AG04450 (cell line): ENCODE data around the gene KCNIP2. TPM values are rescaled to one million over a fixed set of nuclear protein-coding genes. Genes with fewer than 3 reads are reported as not detected.

Experiments used
- CTCF ChIA-PET: fragments of 300-600, 350-600 bp; formaldehyde crosslinking; extraction: SDS; loops from one replicate; lab custom pipeline; 2022; ENCODE audit warnings: antibody characterized with exemption, inconsistent platforms; lab: Charles Lee
- POLR2A ChIA-PET: fragments of 350-600 bp; formaldehyde crosslinking; extraction: SDS; loops from one replicate; lab custom pipeline; 2021; ENCODE audit warnings: antibody characterized with exemption, inconsistent platforms; lab: Yijun Ruan, JAX
- DNase-seq: peaks from one replicate; pipeline ENCODE4 v3.0.0-alpha.2; 2011; ENCODE audit warnings: low read depth, low spot score
- H3K27ac ChIP-seq: one replicate; pipeline ENCODE4 v1.5.1; 2012; ENCODE audit warnings: low read depth, low read length, control low read depth
- H3K27me3 ChIP-seq: one replicate; pipeline ENCODE4 v1.6.0; 2012; ENCODE audit warnings: low read length; ENCODE audit not compliant: control insufficient read depth, insufficient read depth
- H3K4me3 ChIP-seq: 2 replicates; pipeline ENCODE4 v1.5.1; 2011; ENCODE audit warnings: mild to moderate bottlenecking, low read depth, low read length, control low read depth
- H3K9me3 ChIP-seq: 2 replicates; pipeline ENCODE4 v1.5.1; 2012; ENCODE audit warnings: low read length; ENCODE audit not compliant: control insufficient read depth, insufficient read depth
- polyA plus RNA-seq: library from polyadenylated mRNA; depleted of rRNA; stranded (reverse); fragments of >200 nt; gene quantifications from 2 replicates; pipeline ENCODE4 v1.2.3, GENCODE V29; 2011
- TF ChIP-seq, protein P1 (sequence below): IDR thresholded peaks from 2 replicates; pipeline ENCODE4 v1.5.1; 2011; ENCODE audit warnings: low read depth, low read length, control low read depth, inconsistent platforms

KCNIP2 gene
- polyA plus RNA-seq, 1 experiment = 0.40 TPM

DNA sequence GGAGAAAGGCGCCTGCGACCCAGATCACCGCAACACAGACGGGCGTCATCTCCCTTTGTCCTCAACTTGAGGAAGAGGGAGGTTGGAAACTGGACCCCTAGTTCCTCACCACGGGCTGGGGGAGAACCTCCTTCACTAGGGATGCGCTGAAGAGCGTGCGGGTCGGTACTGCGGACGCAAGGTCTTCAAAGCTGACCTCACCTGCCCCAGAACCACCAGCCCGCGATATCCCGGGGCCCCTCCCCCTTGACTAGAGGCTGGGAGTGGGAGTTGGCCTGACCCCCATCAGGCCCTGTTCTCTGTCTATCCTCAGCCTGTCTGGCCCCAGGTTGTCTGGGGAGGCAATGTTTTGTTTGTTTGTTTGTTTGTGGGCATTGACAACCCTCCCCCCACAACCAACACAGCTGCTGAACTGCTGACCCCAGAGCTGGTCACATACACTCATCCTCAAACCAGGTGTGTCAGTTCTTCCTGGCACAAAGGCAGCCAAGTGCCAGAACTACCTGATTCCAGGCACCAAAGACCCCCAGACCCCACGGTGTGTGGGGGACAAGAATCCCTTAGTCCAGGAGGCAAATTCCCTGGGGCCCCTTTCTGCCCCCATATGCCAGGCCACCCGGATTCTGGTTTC, 63.3 kb downstream of the KCNIP2 start:
- DNase-seq = no peak
- 0 out of 2 replicates have a peak overlapping the region, but pooled peaks have one; percentile 15 for H3K4me3 ChIP-seq

DNA sequence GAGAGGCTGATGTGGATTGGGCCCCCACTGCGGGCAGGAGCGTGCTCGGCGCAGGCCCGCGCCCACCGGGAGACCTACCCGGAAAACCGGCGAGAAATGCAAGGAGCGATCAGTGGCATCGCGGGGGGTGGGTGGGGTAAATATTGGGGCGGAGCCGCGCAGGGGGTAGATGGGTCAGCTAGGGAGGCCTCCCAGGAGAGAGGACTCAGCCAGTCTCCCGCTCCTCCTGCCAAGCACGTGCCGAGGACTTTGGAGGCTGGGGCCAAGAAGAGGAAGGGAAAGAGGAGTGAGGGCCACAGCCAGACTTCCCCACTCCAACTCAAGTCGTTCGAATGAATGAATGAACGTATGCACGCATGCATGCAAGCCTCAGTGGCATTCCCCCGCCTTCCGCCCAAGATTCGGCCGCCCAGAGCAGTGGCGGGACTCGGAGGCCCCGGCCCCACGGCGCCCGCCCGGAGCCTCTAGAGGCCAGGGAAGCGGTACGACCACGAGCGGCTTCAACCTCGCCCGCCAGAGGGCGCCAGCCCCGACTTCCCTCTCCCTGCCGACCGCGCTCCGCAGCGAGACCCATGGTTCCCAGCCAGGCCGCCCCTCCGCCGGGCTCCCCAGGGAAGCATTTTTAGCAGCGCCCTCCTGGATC, 63.9 kb downstream of the KCNIP2 start:
- ChIA-PET CTCF (interaction anchor here (0.8 to 4.9 kb wide), 7 partner anchors 8 to 566 kb away, joined by 3 to 127 read pairs (median 7); no protein-coding TSS in a partner anchor), POLR2A (interaction anchor here (0.9 kb wide), 1 partner anchor 177 kb away, joined by 4 read pairs; no protein-coding TSS in a partner anchor)
- Histone ChIP-seq H3K27me3 (peaks cover 31% of the 10 kb centered on the region), H3K27ac (no peak overlapping the region), H3K9me3 (no peaks in the 10 kb centered on the region; the same call in 1 of the 2 replicates), H3K4me3 (peak overlapping the region; percentile 11)
- TF ChIP-seq, protein P1, sequence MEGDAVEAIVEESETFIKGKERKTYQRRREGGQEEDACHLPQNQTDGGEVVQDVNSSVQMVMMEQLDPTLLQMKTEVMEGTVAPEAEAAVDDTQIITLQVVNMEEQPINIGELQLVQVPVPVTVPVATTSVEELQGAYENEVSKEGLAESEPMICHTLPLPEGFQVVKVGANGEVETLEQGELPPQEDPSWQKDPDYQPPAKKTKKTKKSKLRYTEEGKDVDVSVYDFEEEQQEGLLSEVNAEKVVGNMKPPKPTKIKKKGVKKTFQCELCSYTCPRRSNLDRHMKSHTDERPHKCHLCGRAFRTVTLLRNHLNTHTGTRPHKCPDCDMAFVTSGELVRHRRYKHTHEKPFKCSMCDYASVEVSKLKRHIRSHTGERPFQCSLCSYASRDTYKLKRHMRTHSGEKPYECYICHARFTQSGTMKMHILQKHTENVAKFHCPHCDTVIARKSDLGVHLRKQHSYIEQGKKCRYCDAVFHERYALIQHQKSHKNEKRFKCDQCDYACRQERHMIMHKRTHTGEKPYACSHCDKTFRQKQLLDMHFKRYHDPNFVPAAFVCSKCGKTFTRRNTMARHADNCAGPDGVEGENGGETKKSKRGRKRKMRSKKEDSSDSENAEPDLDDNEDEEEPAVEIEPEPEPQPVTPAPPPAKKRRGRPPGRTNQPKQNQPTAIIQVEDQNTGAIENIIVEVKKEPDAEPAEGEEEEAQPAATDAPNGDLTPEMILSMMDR = peak; percentile 79
- DNase-seq = peak; percentile 15

More for the DNA sequence above, 63.3 kb downstream of the KCNIP2 start:
- ChIA-PET CTCF (interaction anchor here (0.6 to 6.1 kb wide), 23 partner anchors 8 to 619 kb away, joined by 3 to 127 read pairs (median 7); no protein-coding TSS in a partner anchor), POLR2A (no interaction called here)
- no peaks in the 10 kb centered on the region; the same call in 1 of the 2 replicates for H3K9me3 ChIP-seq
- TF ChIP-seq, protein P1 = no peak
- peaks cover 25% of the 10 kb centered on the region for H3K27me3 ChIP-seq
- no peak overlapping the region for H3K27ac ChIP-seq

DNA sequence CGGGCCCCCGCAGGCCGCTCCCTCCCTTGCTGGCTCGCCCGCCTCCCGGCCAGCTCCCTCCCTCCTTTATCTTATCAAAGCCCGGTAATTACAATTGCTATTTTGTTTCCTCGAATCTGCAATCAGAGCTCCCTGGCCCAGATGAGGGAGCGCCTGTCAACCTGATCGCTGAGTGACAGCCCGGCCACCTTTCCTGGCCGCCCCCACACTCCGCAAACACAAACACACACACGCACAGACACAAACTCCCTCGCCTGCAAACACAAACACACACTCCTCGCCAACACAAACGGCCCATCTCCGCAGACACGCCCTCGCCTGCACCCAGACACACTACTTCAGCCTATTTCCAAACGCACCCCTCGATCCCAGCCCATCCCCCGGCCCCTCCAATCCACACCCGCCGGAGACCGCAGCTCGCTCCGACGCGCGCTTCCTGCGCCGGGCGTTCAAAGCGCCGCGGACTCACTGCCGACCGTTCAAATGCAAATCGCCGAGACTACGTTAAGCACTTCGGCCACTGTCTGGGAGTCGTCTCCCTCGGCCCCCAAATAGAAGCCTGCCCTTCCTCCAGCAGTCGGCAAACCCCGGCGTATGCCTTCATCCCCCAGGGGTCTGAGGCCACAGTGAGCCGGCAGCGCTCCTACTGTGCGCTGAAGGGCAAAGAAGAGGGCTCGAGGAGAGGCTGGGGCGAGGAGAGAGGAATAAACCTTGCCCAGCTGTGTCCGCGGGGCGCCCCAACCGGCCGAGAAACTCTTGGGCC, 64.6 kb downstream of the KCNIP2 start:
- CTCF ChIA-PET = interaction anchor here (0.6 to 1.9 kb wide), 3 partner anchors 18 to 565 kb away, joined by 3 to 7 read pairs (median 7); no protein-coding TSS in a partner anchor
- DNase-seq = no peak
- H3K9me3 ChIP-seq = no peaks in the 10 kb centered on the region; the same call in 1 of the 2 replicates
- H3K4me3 ChIP-seq = peak overlapping the region; percentile 17; the same call in 1 of the 2 replicates
- peaks cover 36% of the 10 kb centered on the region for H3K27me3 ChIP-seq
- POLR2A ChIA-PET = interaction anchor here (0.6 to 0.9 kb wide), 2 partner anchors 24 to 176 kb away, joined by 4 to 5 read pairs; no protein-coding TSS in a partner anchor
- TF ChIP-seq, protein P1 = no peak
- H3K27ac ChIP-seq = no peak overlapping the region

DNA sequence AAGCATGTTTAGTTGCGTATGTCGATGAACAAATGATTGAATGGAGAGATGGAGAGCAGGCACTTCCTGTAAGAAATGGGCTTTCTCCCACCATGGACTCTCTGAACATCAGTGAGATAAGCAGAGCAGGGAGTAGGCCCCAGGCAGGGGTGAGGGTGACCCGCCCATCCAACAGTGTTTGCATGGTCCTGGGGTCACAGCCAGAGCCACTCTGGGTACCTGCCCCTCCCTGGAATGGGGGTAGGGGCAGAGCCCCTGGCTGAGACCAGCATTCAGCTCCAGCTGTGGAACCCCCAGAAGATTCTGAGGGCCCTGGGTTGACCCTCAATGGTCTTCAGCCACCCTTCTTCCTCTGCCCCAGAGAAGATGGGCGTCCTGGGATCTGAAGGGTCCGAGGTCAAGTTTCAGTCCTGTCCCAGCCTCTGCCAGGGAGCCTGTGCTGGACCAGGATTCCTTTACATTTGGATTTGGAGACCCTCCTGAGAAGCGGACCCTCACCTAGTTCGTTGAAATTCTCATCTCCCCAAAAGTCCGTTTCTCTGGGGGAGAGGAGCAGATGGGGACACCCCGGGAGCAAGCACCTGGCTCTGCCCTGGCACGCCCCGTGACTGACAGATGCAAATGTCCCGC, 65.3 kb downstream of the KCNIP2 start:
- TF ChIP-seq, protein P1 = no peak
- CTCF ChIA-PET = interaction anchor here (0.6 to 1.9 kb wide), 3 partner anchors 17 to 564 kb away, joined by 3 to 7 read pairs (median 7); no protein-coding TSS in a partner anchor
- Histone ChIP-seq H3K27ac (no peak overlapping the region), H3K27me3 (peaks cover 43% of the 10 kb centered on the region), H3K9me3 (no peaks in the 10 kb centered on the region; the same call in 1 of the 2 replicates), H3K4me3 (no peak overlapping the region)
- POLR2A ChIA-PET = interaction anchor here (0.6 to 0.9 kb wide), 2 partner anchors 23 to 175 kb away, joined by 4 to 5 read pairs; no protein-coding TSS in a partner anchor
- no peak for DNase-seq
